Suppressor macrophage treated with lipopolysaccharide for 1 hour (primary cell): ENCODE results near the gene RGS19.

ENCODE experiments used
- DNase-seq, 3 donors: peaks; one replicate each; pipeline ENCODE4 v3.0.0-alpha.2; 2020 to 2022

Gene RGS19

DNA sequence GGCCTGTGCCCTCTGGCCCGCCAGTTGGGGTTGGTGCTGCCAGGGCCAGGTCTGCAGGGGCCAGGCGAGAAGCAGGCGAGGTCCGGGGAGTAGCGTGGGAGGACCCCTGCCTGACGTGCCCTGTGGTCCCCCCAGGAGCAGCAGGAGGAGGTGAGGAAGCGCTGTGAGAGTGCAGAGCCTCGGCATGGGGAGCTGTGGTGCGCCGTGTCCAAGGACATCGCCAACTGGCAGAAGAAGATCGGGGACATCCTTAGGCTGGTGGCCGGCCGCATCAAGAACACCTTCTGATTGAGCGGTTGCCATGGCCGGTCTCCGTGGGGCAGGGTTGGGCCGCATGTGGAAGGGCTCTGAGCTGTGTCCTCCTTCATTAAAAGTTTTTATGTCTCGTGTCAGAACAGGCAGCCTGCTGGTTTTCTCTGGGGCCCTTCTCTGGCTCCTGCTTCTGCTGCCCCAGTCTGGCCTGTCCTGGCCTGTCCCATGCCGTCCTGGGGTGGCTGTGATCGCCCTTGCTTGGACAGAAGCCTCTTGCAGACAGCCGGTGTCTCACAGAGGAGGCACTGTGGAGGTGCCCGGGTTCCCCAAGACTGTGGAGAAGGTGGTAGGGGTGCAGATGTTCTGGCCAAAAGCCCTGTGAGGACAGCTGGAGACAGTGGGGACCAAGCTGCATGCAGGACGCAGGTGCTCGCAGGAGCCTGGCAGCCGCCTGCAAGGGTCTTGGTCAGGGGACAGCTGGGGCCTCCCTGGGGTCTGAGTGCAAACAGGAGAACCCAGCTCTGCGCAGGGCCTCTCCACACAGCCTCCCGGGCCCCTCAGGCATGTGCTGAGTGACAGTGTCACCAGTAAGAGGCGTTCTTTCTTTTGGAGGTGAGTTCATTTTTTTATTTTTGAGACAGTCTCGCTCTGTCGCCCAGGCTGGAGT lies 46.4 kb downstream of the RGS19 start:
- DNase-seq: no peak

DNA sequence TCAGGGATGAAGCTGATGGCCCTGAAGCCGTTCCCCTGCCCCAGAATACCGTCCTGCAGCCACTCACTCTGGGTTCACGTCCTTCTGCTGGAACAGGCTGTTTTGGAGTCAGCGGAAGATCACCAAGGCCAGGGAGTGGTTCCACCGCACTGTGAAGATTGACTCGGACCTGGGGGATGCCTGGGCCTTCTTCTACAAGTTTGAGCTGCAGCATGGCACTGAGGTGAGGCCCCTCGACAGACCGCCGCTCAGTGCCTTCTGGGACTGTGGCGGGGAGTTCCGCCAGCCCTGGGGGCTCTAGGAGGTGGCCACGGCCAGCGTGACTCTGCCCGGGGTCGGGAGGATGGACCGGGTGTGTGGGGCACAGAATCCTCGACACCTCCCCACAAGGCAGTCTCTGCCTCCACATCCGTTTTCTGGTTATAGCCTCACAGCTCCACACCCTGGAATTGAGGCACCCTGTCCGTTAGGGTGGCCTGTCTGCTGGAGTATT lies 47.5 kb downstream of the RGS19 start:
- no peak for DNase-seq

DNA sequence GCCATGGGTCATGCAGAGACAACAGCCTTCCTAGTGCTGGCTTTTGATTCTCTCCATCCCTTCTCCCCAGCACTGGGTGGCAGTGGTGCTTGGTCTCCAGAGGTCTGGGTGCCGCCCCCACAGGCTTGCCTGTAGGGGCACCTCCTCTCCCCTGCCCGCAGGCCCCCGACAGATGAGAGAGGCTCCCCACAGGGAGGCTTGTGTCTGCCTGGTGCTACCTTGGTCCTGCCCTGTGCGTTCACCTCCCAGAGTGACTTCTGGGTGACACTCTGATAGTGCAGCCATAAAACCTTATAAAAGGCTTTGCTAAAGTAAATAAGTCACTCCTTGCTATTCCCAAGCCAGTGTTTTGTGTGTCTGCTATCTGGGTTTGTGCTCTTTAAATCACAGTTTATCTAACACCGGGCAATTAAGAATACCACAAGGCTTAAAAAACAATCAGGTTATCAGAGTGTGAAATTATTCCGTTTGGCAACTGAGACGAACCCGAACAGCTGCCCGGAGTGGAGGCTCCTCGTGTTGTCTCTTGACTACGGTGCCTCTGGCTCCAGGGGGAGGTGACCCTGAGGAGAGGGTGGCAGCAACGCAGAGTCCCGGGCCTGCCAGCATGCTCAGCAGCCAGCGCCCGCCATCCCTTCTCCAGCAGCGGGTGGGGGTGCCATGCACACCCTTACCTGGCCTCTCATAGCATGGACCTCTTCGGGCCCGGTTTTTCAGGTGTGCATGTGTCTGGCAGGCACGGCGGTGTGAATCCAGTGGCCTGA lies 48.8 kb downstream of the RGS19 start:
- no peak for DNase-seq

DNA sequence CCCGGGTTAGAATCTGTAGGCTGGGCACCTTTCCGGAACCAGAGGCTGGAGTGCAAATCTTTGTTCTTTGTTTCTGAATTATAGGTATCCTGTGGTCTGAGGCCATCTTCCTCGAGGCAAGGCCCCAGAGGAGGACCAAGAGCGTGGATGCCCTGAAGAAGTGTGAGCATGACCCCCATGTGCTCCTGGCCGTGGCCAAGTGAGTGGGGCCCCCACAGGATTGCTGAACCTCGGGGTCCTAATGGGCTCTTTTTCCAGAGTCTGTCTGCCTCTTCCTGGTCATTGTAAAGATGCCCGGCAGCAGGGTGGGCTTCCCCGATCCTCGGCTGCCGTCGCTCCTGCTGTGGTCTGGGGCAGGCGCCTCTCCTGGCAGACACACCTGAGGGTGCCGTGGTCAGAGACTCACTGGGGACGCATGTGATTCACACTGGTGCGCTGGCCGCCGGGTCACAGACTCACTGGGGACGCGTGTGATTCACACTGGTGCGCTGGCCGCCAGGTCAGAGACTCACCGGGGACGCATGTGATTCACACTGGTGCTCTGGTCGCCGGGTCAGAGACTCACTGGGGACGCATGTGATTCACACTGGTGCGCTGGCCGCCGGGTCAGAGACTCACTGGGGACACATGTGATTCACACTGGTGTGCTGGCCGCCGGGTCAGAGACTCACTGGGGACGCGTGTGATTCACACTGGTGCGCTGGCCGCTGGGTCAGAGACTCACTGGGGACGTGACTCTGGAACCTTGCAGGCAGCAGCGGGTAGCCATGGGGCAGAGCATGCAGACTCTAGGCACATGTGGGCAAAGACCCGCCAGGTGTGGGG lies 49.8 kb downstream of the RGS19 start:
- DNase-seq: no peak

DNA sequence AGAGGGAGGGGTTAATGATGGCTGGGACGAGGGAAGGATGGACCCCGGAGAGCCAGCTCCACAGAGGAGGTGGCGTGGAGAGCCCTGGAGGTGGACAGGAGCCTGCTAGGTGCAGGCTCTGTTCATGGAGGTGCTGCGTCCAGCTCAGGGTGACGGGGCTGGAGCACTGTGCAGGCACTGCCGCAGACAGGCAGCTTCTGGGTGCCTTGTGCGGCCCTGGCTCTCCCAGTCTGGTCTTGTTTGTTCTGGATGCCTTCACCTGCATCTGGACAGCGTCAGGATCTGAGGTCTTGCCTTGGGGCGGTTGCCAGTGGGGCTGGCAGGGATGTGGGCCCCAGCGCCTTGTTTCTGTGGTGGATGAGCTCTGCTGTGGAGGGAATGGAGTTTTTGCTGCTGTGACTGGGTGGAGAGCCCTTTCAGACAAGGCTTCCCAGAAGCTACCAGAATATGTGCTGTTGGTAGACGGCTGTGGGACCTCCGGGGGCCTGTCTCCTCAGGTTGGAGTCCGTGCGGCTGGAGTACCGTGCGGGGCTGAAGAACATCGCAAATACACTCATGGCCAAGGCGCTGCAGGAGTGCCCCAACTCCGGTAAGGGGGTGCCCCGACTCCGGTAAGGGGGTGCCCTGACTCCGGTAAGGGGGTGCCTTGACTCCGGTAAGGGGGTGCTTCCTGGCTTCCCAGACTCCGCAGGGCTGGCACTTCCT lies 51.2 kb downstream of the RGS19 start:
- DNase-seq: no peak

DNA sequence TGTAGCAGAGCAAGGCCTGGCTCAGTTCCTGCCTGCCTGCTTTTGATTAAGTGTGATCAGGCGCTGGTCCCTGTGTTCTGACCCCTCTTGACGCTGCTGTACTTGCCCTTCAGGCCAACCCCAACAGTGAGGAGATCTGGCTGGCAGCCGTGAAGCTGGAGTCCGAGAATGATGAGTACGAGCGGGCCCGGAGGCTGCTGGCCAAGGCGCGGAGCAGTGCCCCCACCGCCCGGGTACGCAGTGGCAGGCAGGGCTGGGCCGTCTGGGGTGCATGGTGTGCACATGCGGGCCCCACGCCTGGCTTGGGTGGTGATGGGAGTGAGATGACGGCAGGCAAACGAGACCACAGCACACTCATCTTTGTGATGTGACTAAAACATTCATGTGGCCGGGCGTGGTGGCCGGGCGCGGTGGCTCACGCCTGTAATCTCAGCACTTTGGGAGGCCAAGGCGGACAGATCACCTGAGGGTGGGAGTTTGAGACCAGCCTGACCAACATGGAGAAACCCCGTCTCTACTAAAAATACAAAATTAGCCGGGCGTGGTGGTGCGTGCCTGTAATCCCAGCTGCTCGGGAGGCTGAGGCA lies 53.4 kb downstream of the RGS19 start:
- DNase-seq: no peak

DNA sequence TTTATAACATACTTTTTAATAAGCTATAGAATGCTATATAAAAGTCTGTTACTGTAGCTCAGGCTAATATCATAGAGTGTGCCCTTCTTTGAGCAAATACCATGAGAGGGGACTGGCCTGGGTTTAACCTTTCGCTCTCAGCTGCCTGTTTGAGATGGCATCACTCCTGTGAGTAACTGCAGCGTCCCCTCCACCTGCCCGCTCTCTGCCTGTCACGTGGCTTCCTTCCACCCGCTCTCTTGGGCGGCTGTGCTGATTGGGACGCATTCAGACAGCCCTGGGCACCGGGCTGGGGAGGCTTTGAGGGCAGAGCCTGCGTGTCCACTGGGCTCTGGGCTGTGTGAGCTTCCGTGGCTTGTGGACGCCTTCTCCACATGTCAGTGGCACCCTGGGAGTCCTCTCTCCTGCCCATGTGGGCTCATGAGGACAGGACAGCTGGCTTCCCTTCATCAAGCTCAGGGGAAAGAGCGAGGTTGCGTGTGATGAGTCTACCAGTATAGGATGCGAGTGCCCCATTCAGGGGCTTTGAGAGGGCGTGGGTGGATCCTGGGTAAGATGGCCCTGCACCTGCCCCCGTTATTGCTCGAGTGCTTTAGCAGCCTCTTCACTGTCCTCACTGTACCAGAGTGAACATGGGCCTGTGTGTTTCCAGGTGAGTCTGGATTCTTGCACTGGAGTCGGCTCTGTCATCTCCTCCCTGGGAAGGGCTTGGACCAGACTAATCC lies 54.1 kb downstream of the RGS19 start:
- DNase-seq: no peak

DNA sequence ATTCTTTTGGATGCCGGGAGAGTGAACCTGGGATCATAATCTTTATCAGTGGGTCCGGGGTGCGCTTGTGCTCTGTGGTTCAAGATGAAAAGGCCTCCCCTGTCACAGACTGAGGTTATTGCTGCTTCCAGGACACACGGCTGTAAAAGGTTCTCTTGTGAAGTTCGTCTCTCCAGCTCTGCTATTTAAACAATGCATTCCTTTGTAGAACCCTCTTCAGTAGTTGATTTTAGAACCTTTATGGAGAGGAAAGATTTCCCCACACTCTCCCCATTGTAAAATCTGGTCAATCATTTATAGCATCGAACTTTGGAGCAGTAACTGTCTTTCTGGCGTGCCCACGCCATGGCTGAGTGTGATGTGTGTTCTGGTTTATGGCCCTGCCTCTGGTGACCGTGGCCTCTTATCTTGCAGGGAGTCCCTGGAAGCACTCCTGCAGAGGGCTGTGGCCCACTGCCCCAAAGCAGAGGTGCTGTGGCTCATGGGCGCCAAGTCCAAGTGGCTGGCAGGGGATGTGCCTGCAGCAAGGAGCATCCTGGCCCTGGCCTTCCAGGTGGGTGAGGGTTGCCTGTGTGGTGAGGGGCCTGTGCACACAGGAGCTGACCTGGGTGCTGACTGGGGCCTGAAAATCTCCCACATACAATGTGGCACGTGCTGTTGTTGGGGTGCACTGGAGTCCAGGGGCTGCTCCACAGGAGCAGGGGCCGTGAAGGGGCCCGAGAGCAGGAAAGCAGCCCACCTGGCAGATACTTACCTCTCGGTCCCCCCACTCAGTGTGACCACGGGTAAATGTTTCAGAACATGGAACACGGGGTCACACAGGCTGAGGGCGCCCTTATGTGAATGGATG lies 55.0 kb downstream of the RGS19 start:
- DNase-seq: no peak

DNA sequence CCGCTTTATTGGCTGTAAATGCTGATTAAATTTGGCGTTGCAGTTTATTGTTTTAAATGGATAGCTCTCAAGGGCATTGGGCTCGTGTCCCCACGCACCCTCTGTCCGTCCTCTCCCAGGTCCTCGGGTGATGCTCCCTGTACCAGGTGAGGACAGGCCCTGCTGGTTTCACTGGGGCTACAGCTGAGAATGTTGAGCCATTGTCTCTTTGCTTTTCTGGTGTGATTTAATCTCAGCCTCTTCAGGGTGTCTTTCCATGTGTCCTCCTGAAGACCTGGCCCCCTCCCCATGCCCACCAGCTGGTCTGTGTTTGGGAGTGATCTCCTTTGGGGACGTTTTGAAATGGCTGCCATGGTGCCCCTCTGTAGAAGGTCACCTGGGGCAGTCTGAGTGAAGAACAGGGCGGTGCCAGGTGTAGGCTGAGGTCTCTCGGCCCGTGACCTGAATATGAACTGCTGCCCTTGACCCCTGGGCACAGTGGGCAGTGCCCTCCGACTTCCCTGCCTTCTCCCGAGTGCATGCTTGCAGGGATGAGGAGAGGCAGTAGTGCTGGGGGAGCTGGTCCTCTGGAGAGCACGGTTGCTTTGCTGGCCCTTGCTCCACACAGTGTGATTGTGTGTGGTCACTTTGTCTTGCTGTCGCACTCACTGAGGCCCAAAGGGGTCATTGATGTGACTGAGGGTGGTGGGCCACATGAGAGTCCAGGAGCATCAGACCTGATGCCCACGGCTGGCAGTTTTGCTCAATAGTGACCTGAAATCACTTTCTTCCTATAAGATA lies 55.8 kb downstream of the RGS19 start:
- no peak for DNase-seq
